GM23338 (cell line): ENCODE results near the gene UMODL1. TPM values are rescaled to one million over a fixed set of nuclear protein-coding genes. Genes with fewer than 3 reads are reported as not detected.

Source experiments
- ATAC-seq: fragments of 200-7000 bp; cut with Tn5 transposase; 3 replicates; pipeline ENCODE4 v1.9.1; 2020
- DNase-seq: peaks from one replicate; pipeline ENCODE4 v3.0.0-alpha.2; 2015; ENCODE audit warnings: low spot score
- H2AFZ ChIP-seq: fragments of 200-600 bp; sonication (generic); 2 replicates; pipeline ENCODE4 v1.8.0; 2016; ENCODE audit warnings: antibody characterized with exemption, mild to moderate bottlenecking, moderate library complexity
- H3F3A ChIP-seq: fragments of 200-600 bp; sonication (generic); replicated peaks from 2 replicates; pipeline ENCODE4 v1.8.0; 2017; ENCODE audit warnings: antibody characterized with exemption, mixed run types, low read depth
- H3K27ac ChIP-seq: fragments of 200-600 bp; sonication (generic); 2 replicates; pipeline ENCODE4 v1.6.1; 2016; ENCODE audit warnings: low read depth
- H3K27me3 ChIP-seq: fragments of 200-600 bp; sonication (generic); 2 replicates; pipeline ENCODE4 v1.8.0; 2016; ENCODE audit warnings: mild to moderate bottlenecking, mixed run types, moderate library complexity; ENCODE audit not compliant: insufficient read depth
- H3K36me3 ChIP-seq: fragments of 200-600 bp; sonication (generic); 2 replicates; pipeline ENCODE4 v1.8.0; 2016; ENCODE audit warnings: mild to moderate bottlenecking; ENCODE audit not compliant: insufficient read depth
- H3K4me1 ChIP-seq: fragments of 200-600 bp; sonication (generic); 2 replicates; pipeline ENCODE4 v1.8.0; 2016; ENCODE audit warnings: mild to moderate bottlenecking, moderate library complexity; ENCODE audit not compliant: insufficient read depth
- H3K4me2 ChIP-seq: fragments of 200-600 bp; sonication (generic); 2 replicates; pipeline ENCODE4 v1.7.1; 2017; ENCODE audit warnings: mixed run types
- H3K4me3 ChIP-seq: fragments of 200-600 bp; sonication (generic); 2 replicates; pipeline ENCODE4 v1.6.1; 2016; ENCODE audit warnings: mixed run types
- H3K79me2 ChIP-seq: fragments of 200-600 bp; sonication (generic); replicated peaks from 2 replicates; pipeline ENCODE4 v1.8.0; 2017; ENCODE audit warnings: mild to moderate bottlenecking; ENCODE audit not compliant: insufficient read depth
- H3K9me2 ChIP-seq: fragments of 200-600 bp; sonication (generic); 2 replicates; pipeline ENCODE4 v1.8.0; 2017; ENCODE audit not compliant: insufficient read depth
- H4K20me1 ChIP-seq: fragments of 200-600 bp; sonication (generic); replicated peaks from 2 replicates; pipeline ENCODE4 v1.8.0; 2017; ENCODE audit warnings: mild to moderate bottlenecking; ENCODE audit not compliant: insufficient read depth
- H3K27ac Mint-ChIP-seq: 2 replicates; pipeline ENCODE4 v1.8.0; 2020; ENCODE audit warnings: inconsistent platforms, mild to moderate bottlenecking, moderate library complexity, mixed read lengths
- H3K27me3 Mint-ChIP-seq: 3 replicates; pipeline ENCODE4 v1.8.0; 2022; ENCODE audit warnings: low read depth, mild to moderate bottlenecking, moderate library complexity, mixed read lengths, inconsistent platforms; ENCODE audit not compliant: insufficient read depth, poor library complexity
- H3K36me3 Mint-ChIP-seq: 3 replicates; pipeline ENCODE4 v1.8.0; 2021; ENCODE audit warnings: low read depth, mild to moderate bottlenecking, inconsistent platforms, moderate library complexity, mixed read lengths
- H3K4me1 Mint-ChIP-seq: 3 replicates; pipeline ENCODE4 v1.8.0; 2020; ENCODE audit warnings: mild to moderate bottlenecking, inconsistent platforms, mixed read lengths
- H3K4me3 Mint-ChIP-seq: 3 replicates; pipeline ENCODE4 v1.8.0; 2021; ENCODE audit warnings: moderate library complexity, mild to moderate bottlenecking, inconsistent platforms, mixed read lengths
- H3K9me3 Mint-ChIP-seq: 3 replicates; pipeline ENCODE4 v1.8.0; 2020; ENCODE audit warnings: moderate library complexity, mild to moderate bottlenecking, inconsistent platforms, mixed read lengths
- CREB1 ChIP-seq: fragments of 250-450 bp; sonication (Bioruptor Pico); IDR thresholded peaks from 2 replicates; pipeline ENCODE4 v1.5.0; 2020; ENCODE audit warnings: low read depth, mild to moderate bottlenecking, moderate library complexity
- ETS1 ChIP-seq: IDR thresholded peaks from 2 replicates; pipeline ENCODE4 v1.6.1; 2016; ENCODE audit warnings: antibody characterized with exemption
- EZH2 ChIP-seq: fragments of 200-600 bp; sonication (generic); IDR thresholded peaks from one replicate; pipeline ENCODE4 v1.8.0; 2017; ENCODE audit warnings: antibody characterized with exemption, mild to moderate bottlenecking, low read depth; ENCODE audit not compliant: unreplicated experiment
- JUNB ChIP-seq: IDR thresholded peaks from one replicate; pipeline ENCODE4 v1.6.1; 2016; ENCODE audit warnings: antibody characterized with exemption; ENCODE audit not compliant: unreplicated experiment
- NANOG ChIP-seq: IDR thresholded peaks from 2 replicates; pipeline ENCODE4 v1.6.1; 2016; ENCODE audit warnings: antibody characterized with exemption, borderline replicate concordance
- POLR2AphosphoS5 ChIP-seq: IDR thresholded peaks from 2 replicates; pipeline ENCODE4 v1.6.1; 2016; ENCODE audit warnings: antibody characterized with exemption, low read depth
- STAT1 ChIP-seq: IDR thresholded peaks from one replicate; pipeline ENCODE4 v1.6.1; 2016; ENCODE audit warnings: antibody characterized with exemption; ENCODE audit not compliant: unreplicated experiment
- ZNF462 ChIP-seq: fragments of 250-450 bp; sonication (Bioruptor Pico); IDR thresholded peaks from 2 replicates; pipeline ENCODE4 v1.5.0; 2020; ENCODE audit warnings: mild to moderate bottlenecking, moderate library complexity
- polyA plus RNA-seq: library from polyadenylated mRNA; unstranded; fragments of >200 nt; fragmentation: Nextera tagmentation; extraction: Ambion mirVana; gene quantifications from 2 replicates; pipeline ENCODE4 v1.2.1, GENCODE V29; 2016
- total RNA-seq: library from RNA; depleted of rRNA; stranded (reverse); fragments of >200 nt; shearing (Covaris generic); gene quantifications from 2 replicates; pipeline ENCODE4 v1.2.3, GENCODE V29; 2014

The UMODL1 gene
- total and polyA plus RNA-seq, 2 experiments from 2014 or later: not detected

DNA sequence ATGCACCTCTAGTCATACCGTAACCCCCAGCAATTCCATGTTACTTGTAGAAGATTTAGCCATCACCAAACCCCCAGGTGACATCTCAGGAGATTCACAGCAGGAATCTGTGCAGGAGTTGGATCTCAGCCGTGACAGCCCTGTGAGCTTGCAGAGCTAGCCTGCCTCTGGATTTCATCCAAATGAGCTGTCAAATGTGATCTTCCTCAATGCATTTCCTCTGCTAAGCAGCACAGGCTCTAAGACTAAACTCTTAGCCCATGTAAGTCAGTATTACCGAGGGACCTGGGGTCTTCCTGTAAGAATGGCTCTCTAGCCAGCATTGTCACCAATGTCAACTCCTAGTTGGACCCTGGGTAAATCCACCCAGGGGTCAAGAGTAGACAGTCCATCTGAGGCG lies 41.7 kb downstream of the UMODL1 start:
- Mint-ChIP-seq H3K4me3 (no peak overlapping the region), H3K9me3 (no peaks in the 10 kb centered on the region), H3K36me3 (no peaks in the 10 kb centered on the region), H3K27me3 (no peaks in the 10 kb centered on the region), H3K27ac (no peak overlapping the region), H3K4me1 (peaks cover 2% of the 10 kb centered on the region; the same call in 2 of the 3 replicates)
- no peak for DNase-seq
- H3K4me2 ChIP-seq: no peak overlapping the region
- H3K4me1 ChIP-seq: no peaks in the 10 kb centered on the region
- no peaks in the 10 kb centered on the region for H3F3A ChIP-seq
- H4K20me1 ChIP-seq: no peaks in the 10 kb centered on the region
- H3K36me3 ChIP-seq: no peaks in the 10 kb centered on the region
- no peaks in the 10 kb centered on the region for H3K79me2 ChIP-seq
- no peaks in the 10 kb centered on the region for H3K27me3 ChIP-seq
- H3K9me2 ChIP-seq: no peaks in the 10 kb centered on the region
- H3K4me3 ChIP-seq: no peak overlapping the region
- H3K27ac ChIP-seq: no peak overlapping the region
- TF ChIP-seq NANOG (no peak), ZNF462 (CRISPR knock-in tag) (no peak), ETS1 (no peak), STAT1 (no peak)
- ATAC-seq: no peak
- H2AFZ ChIP-seq: no peak overlapping the region

DNA sequence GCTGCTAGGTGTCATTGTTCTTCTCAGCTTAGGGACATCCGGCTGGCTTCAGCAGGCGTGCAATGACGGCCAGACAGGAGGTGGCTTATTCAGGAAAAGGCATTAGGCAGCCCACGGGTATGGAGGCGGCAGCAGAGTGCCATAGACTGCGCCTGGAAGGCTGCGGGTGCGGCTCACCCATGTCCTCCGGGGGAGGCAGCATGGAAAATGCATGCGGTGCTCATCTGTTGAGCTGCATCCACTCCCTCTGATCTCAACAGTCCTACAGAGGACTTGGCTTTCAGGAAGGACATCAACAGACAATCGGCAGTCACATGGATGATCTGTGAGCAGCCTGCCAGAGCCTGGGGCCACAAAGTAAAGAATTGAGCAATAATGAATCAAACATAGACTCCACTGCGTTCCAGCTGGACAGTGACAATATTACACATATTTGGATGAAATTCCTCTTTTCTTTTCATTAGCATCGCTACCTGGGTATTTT lies 42.9 kb downstream of the UMODL1 start:
- Histone ChIP-seq H3K4me2 (no peak overlapping the region), H3F3A (no peaks in the 10 kb centered on the region), H4K20me1 (no peaks in the 10 kb centered on the region), H3K4me1 (no peaks in the 10 kb centered on the region), H3K79me2 (no peaks in the 10 kb centered on the region), H3K27me3 (no peaks in the 10 kb centered on the region), H3K27ac (no peak overlapping the region), H2AFZ (no peak overlapping the region), H3K9me2 (no peaks in the 10 kb centered on the region), H3K4me3 (no peak overlapping the region), H3K36me3 (no peaks in the 10 kb centered on the region)
- H3K4me3 Mint-ChIP-seq: no peak overlapping the region
- no peaks in the 10 kb centered on the region for H3K9me3 Mint-ChIP-seq
- DNase-seq: no peak
- H3K36me3 Mint-ChIP-seq: no peaks in the 10 kb centered on the region
- ATAC-seq: no peak
- peaks cover 2% of the 10 kb centered on the region; the same call in 2 of the 3 replicates for H3K4me1 Mint-ChIP-seq
- H3K27ac Mint-ChIP-seq: no peak overlapping the region
- no peaks in the 10 kb centered on the region for H3K27me3 Mint-ChIP-seq
- TF ChIP-seq EZH2 (no peak), POLR2AphosphoS5 (no peak), JUNB (no peak), NANOG (no peak), CREB1 (CRISPR knock-in tag) (no peak)
